Prostate gland (tissue), 2 donors: Measurements from ENCODE around the gene SEMA6A. TPM values are rescaled to one million over a fixed set of nuclear protein-coding genes. Genes with fewer than 3 reads are reported as not detected.

Experiments used
- DNase-seq: peaks from one replicate; pipeline ENCODE4 v3.0.0-alpha.2; 2019; ENCODE audit warnings: low spot score
- H3K27ac ChIP-seq, 2 donors: fragments of 200-600 bp; sonication (generic); 2 replicates each; pipeline ENCODE4 v1.5.1; 2017 to 2019
- H3K27me3 ChIP-seq: fragments of 200-600 bp; sonication (generic); replicated peaks from 2 replicates; pipeline ENCODE4 v1.5.1; 2019; ENCODE audit not compliant: insufficient read depth
- H3K36me3 ChIP-seq, 2 donors: fragments of 200-600 bp; sonication (generic); 1 replicate in 1 of 2; 2 replicates in 1 of 2; pipeline versions ENCODE4 v1.5.1 to v1.8.1; 2017 to 2019
- H3K4me1 ChIP-seq: fragments of 200-600 bp; sonication (generic); replicated peaks from 2 replicates; pipeline ENCODE4 v1.5.1; 2019
- H3K4me3 ChIP-seq, 2 donors: fragments of 200-600 bp; sonication (generic); 2 replicates each; pipeline ENCODE4 v1.5.1; 2017 to 2019
- H3K9me3 ChIP-seq: fragments of 200-600 bp; sonication (generic); 2 replicates; pipeline ENCODE4 v1.5.1; 2017
- POLR2A ChIP-seq: fragments of 450-650 bp; IDR thresholded peaks from one replicate; pipeline ENCODE4 v1.6.1; 2016; ENCODE audit warnings: antibody characterized with exemption, mild to moderate bottlenecking
- POLR2AphosphoS5 ChIP-seq: sonication (generic); formaldehyde crosslinking; IDR thresholded peaks from one replicate; pipeline ENCODE4 v1.6.1; 2017; ENCODE audit warnings: antibody characterized with exemption
- WGBS: methylation state at CpG from one replicate; pipeline ENCODE4 v1.1.5; 2018; 5-methylcytosine and 5-hydroxymethylcytosine counted together
- intact Hi-C: fragments of 100-400 bp; cut with DNase I; formaldehyde crosslinking; loops from one replicate; pipeline ENCODE4 v1.14.2; 2022
- total RNA-seq, 2 donors: library from RNA; depleted of rRNA; stranded (reverse); fragments of >200 nt; gene quantifications; one replicate each; pipeline ENCODE4 v1.1.0, GENCODE V29; 2016
- TF ChIP-seq, protein P1 (sequence below), 4 experiments: fragments of 200-600 bp in 2 of 4; fragments of 450-650 bp in 2 of 4; sonication (generic) in 2 of 4; IDR thresholded peaks; 1 replicate in 3 of 4; 2 replicates in 1 of 4; pipeline ENCODE4 v1.5.1; 2016 to 2019; ENCODE audit warnings: antibody characterized with exemption in 4 of 4, mild to moderate bottlenecking in 2 of 4, moderate library complexity in 2 of 4

The SEMA6A gene
- total RNA-seq, 2 donors from 2014 or later: 12.8 to 57.1 TPM

- intact Hi-C loops: no loop called here
- H3K4me3 ChIP-seq: no peak overlapping the region
- H3K4me1 ChIP-seq: peaks cover 4% of the 10 kb centered on the region
- H3K27me3 ChIP-seq: no peaks in the 10 kb centered on the region
- WGBS: 34% methylated on average over 2 of the region's 2 CpGs
- no peaks in the 10 kb centered on the region for H3K9me3 ChIP-seq
- H3K36me3 ChIP-seq: no peaks in the 10 kb centered on the region
- no peak for DNase-seq
- H3K27ac ChIP-seq: no peak overlapping the region
- TF ChIP-seq, protein P1, sequence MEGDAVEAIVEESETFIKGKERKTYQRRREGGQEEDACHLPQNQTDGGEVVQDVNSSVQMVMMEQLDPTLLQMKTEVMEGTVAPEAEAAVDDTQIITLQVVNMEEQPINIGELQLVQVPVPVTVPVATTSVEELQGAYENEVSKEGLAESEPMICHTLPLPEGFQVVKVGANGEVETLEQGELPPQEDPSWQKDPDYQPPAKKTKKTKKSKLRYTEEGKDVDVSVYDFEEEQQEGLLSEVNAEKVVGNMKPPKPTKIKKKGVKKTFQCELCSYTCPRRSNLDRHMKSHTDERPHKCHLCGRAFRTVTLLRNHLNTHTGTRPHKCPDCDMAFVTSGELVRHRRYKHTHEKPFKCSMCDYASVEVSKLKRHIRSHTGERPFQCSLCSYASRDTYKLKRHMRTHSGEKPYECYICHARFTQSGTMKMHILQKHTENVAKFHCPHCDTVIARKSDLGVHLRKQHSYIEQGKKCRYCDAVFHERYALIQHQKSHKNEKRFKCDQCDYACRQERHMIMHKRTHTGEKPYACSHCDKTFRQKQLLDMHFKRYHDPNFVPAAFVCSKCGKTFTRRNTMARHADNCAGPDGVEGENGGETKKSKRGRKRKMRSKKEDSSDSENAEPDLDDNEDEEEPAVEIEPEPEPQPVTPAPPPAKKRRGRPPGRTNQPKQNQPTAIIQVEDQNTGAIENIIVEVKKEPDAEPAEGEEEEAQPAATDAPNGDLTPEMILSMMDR (IDR thresholded peaks at IDR 0.05): no peak
- TF ChIP-seq POLR2A (no peak), POLR2AphosphoS5 (no peak)
Measured at GRCh38 chr5:116424951-116425350, 149.7 kb downstream of the SEMA6A start.

- intact Hi-C loops: no loop called here
- Histone ChIP-seq H3K4me1 (peaks cover 4% of the 10 kb centered on the region), H3K27ac (no peak overlapping the region), H3K27me3 (no peaks in the 10 kb centered on the region), H3K4me3 (no peak overlapping the region), H3K36me3 (no peaks in the 10 kb centered on the region), H3K9me3 (no peaks in the 10 kb centered on the region)
- no peak for TF ChIP-seq POLR2AphosphoS5
- TF ChIP-seq, protein P1 (IDR thresholded peaks at IDR 0.05): no peak
- no peak for TF ChIP-seq POLR2A
- 78% methylated on average over 4 of the region's 4 CpGs for WGBS
- DNase-seq: no peak
Measured at GRCh38 chr5:116424258-116424615, 150.4 kb downstream of the SEMA6A start.

DNA sequence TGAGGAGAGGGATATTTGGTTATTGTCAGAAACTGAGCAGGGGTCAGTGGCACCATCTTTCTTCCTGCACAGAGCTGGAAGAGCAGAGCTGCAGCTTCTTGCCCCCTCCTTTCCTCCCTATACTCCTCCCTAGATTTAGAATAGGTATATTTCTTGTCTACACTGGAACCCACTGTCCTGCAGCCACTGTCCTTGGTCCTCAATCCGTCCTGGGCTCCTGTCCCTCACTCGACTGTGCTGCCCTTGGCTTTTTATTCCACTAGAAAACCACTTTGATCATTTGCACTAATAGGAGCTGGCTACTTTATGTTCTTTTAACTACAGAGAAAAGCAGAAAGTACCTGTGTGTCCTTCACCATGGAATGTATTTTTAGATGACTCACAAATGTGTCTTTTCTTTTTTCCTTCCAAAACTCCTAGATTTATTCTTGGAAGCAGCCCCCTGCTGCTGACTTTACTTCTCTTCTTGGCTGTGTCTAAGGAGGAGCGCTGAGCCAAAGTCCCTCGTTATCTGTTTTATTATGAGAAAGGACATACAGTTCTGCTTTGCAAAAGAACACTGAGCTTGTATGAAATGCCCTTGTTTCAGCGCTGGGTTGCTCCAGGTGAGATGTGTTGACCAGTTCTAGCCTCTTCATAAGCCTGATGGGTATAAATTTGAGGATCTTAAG lies 150.9 kb downstream of the SEMA6A start:
- no peak overlapping the region for H3K27ac ChIP-seq
- DNase-seq: no peak
- intact Hi-C loops: no loop called here
- H3K36me3 ChIP-seq: no peaks in the 10 kb centered on the region
- H3K27me3 ChIP-seq: no peaks in the 10 kb centered on the region
- TF ChIP-seq POLR2AphosphoS5: no peak
- TF ChIP-seq, protein P1 (IDR thresholded peaks at IDR 0.05): no peak
- TF ChIP-seq POLR2A: no peak
- peaks cover 4% of the 10 kb centered on the region for H3K4me1 ChIP-seq
- WGBS: 43% methylated on average over 5 of the region's 5 CpGs
- H3K4me3 ChIP-seq: no peak overlapping the region
- no peaks in the 10 kb centered on the region for H3K9me3 ChIP-seq

GRCh38 chr5:116423141-116423540 lies 151.5 kb downstream of the SEMA6A start:
- TF ChIP-seq, protein P1 (IDR thresholded peaks at IDR 0.05): no peak
- no peak for TF ChIP-seq POLR2A
- no peak for TF ChIP-seq POLR2AphosphoS5
- Histone ChIP-seq H3K36me3 (no peaks in the 10 kb centered on the region), H3K9me3 (no peaks in the 10 kb centered on the region), H3K4me3 (no peak overlapping the region), H3K27ac (no peak overlapping the region), H3K27me3 (no peaks in the 10 kb centered on the region), H3K4me1 (peaks cover 4% of the 10 kb centered on the region)
- intact Hi-C loops: no loop called here
- no peak for DNase-seq

- H3K36me3 ChIP-seq: no peaks in the 10 kb centered on the region
- peaks cover 4% of the 10 kb centered on the region for H3K4me1 ChIP-seq
- DNase-seq: no peak
- TF ChIP-seq, protein P1 (IDR thresholded peaks at IDR 0.05): no peak
- TF ChIP-seq POLR2AphosphoS5: no peak
- TF ChIP-seq POLR2A: no peak
- H3K27ac ChIP-seq: no peak overlapping the region
- H3K4me3 ChIP-seq: no peak overlapping the region
- no peaks in the 10 kb centered on the region for H3K9me3 ChIP-seq
- 97% methylated on average over 5 of the region's 5 CpGs for WGBS
- no peaks in the 10 kb centered on the region for H3K27me3 ChIP-seq
- intact Hi-C loops: no loop called here
Measured at GRCh38 chr5:116421080-116421629, 153.5 kb downstream of the SEMA6A start.
